Left lung (tissue), 10 donors: ENCODE results near the gene EFCAB7. TPM values are rescaled to one million over a fixed set of nuclear protein-coding genes. Genes with fewer than 3 reads are reported as not detected.

Experiments
- ATAC-seq: fragments of 200-7000 bp; cut with Tn5 transposase; one replicate; pipeline ENCODE4 v1.9.1; 2020; ENCODE audit warnings: moderate library complexity
- DNase-seq, 4 donors: peaks; one replicate each; pipeline ENCODE4 v3.0.0-alpha.2; 2013 to 2020
- H3K27ac ChIP-seq, 2 donors: fragments of 200-600 bp; sonication (generic) in 1 of 2; one replicate each; pipeline versions ENCODE4 v1.5.0 to v1.8.0; 2020 to 2021
- H3K27me3 ChIP-seq, 2 donors: fragments of 200-600 bp; sonication (generic) in 1 of 2; one replicate each; pipeline versions ENCODE4 v1.5.0 to v1.8.0; 2020 to 2021
- H3K36me3 ChIP-seq, 2 donors: fragments of 200-600 bp; sonication (generic) in 1 of 2; one replicate each; pipeline versions ENCODE4 v1.5.0 to v1.8.0; 2020 to 2021
- H3K4me1 ChIP-seq, 2 donors: fragments of 200-600 bp; one replicate each; pipeline ENCODE4 v1.8.0; 2021
- H3K4me3 ChIP-seq, 2 donors: fragments of 200-600 bp; sonication (generic) in 1 of 2; one replicate each; pipeline versions ENCODE4 v1.5.0 to v1.8.0; 2020 to 2021; ENCODE audit warnings: mild to moderate bottlenecking in 1 of 2
- H3K9me3 ChIP-seq, 2 donors: fragments of 200-600 bp; sonication (generic) in 1 of 2; one replicate each; pipeline versions ENCODE4 v1.5.0 to v1.8.0; 2020 to 2021
- CTCF ChIP-seq, 2 donors: fragments of 200-600 bp; sonication (generic) in 1 of 2; IDR thresholded peaks; one replicate each; pipeline versions ENCODE4 v1.5.0 to v1.8.0; 2021; ENCODE audit warnings: antibody characterized with exemption in 2 of 2
- intact Hi-C, 2 donors: fragments of 100-400 bp; cut with DNase I; formaldehyde crosslinking; loops; one replicate each; pipeline versions ENCODE4 v1.11.2 to v1.14.2; 2022
- polyA plus RNA-seq, 6 donors: library from polyadenylated mRNA; unstranded; fragments of 120-200 nt; gene quantifications; one replicate each; pipeline ENCODE4 v1.2.1, GENCODE V29; 2013; ENCODE audit not compliant: insufficient read length in 6 of 6
- total RNA-seq, 2 donors: library from RNA; stranded (reverse); fragmentation: NEBNext Ultra II Directional; extraction: Animal tissue kit (Norgen Biotek cat#: 25700); gene quantifications; one replicate each; pipeline ENCODE4 v1.2.1, GENCODE V29; 2021
- donor health status: DM: no; HTN: yes; CAD: no.
- donor health status: DM: no; HTN: no; CAD: no.

Gene EFCAB7
- total and polyA plus RNA-seq, 8 donors = 6.8 to 32.6 (median 24.0) TPM

DNA sequence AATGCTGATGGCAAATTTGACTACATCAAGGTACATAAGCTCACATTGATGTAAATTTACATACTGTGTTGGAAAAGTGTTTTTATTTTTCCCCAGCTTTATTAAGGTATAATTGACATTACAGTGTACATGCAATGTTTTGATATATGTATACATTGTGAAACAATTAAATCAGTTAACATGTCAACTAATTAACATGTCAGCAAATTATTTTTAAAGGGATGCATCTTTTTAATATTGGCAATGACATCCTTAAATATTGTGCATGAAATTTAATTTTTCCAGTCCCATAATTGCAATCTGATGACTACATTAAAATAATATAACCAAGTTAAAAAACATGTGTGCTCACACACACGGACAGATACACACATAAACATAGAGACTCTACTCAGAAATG lies 9.4 kb downstream of the EFCAB7 start:
- no peak for TF ChIP-seq CTCF (IDR thresholded peaks at IDR 0.05)
- no peak overlapping the region for H3K27ac ChIP-seq
- H3K4me1 ChIP-seq = no peaks in the 10 kb centered on the region
- intact Hi-C loops = no loop called here
- no peaks in the 10 kb centered on the region for H3K9me3 ChIP-seq
- no peak overlapping the region for H3K4me3 ChIP-seq
- H3K27me3 ChIP-seq = no peaks in the 10 kb centered on the region
- DNase-seq (no peak), ATAC-seq (no peak)
- H3K36me3 ChIP-seq = peaks cover 0 to 5% of the 10 kb centered on the region in 2 donors

- H3K9me3 ChIP-seq = no peaks in the 10 kb centered on the region
- DNase-seq = no peak
- TF ChIP-seq CTCF (IDR thresholded peaks at IDR 0.05) = no peak
- H3K27me3 ChIP-seq = no peaks in the 10 kb centered on the region
- no peaks in the 10 kb centered on the region for H3K36me3 ChIP-seq
- H3K4me1 ChIP-seq = no peaks in the 10 kb centered on the region
- no peak overlapping the region for H3K4me3 ChIP-seq
- intact Hi-C loops = no loop called here
- ATAC-seq = no peak
- H3K27ac ChIP-seq = no peak overlapping the region
These were observed 10.6 kb downstream of the EFCAB7 start for GRCh38 chr1:63533931-63534330.

DNA sequence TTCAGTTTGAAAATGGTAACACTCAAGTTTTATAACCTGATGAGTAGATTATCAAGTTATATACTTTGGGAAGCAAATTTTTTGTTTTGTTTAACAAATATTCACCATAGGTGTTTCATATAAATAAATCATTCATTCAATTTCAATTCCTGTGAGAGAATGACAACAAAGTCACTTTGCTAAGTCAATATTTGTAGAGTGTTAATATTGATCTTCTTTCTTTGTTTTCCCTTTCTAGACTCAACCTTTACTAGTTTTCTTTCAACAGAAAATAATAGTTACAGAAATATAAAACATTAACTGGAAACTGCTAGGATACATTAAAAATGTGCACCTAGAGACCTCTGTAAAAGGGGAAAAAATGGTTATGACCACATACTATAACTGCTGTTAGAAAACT lies 11.1 kb downstream of the EFCAB7 start:
- intact Hi-C loops = no loop called here
- Histone ChIP-seq H3K9me3 (no peaks in the 10 kb centered on the region), H3K27me3 (no peaks in the 10 kb centered on the region), H3K4me3 (no peak overlapping the region), H3K27ac (no peak overlapping the region), H3K4me1 (no peaks in the 10 kb centered on the region), H3K36me3 (no peaks in the 10 kb centered on the region)
- ATAC-seq (no peak), DNase-seq (no peak)
- TF ChIP-seq CTCF (IDR thresholded peaks at IDR 0.05) = no peak

GRCh38 chr1:63537006-63537405 lies 13.7 kb downstream of the EFCAB7 start:
- H3K36me3 ChIP-seq = no peaks in the 10 kb centered on the region
- ATAC-seq = no peak
- H3K9me3 ChIP-seq = no peaks in the 10 kb centered on the region
- no peak for TF ChIP-seq CTCF (IDR thresholded peaks at IDR 0.05)
- no peak overlapping the region for H3K4me3 ChIP-seq
- DNase-seq = no peak
- no peak overlapping the region for H3K27ac ChIP-seq
- no peaks in the 10 kb centered on the region for H3K27me3 ChIP-seq
- intact Hi-C loops = no loop called here
- H3K4me1 ChIP-seq = no peaks in the 10 kb centered on the region

- no peaks in the 10 kb centered on the region for H3K4me1 ChIP-seq
- H3K27ac ChIP-seq = no peak overlapping the region
- peak; percentile 7 to 40 for TF ChIP-seq CTCF (IDR thresholded peaks at IDR 0.05)
- no peaks in the 10 kb centered on the region for H3K36me3 ChIP-seq
- intact Hi-C loops = no loop called here
- H3K9me3 ChIP-seq = no peaks in the 10 kb centered on the region
- ATAC-seq = no peak
- peak in 1 of 4 donors; percentile 7 for DNase-seq
- H3K27me3 ChIP-seq = no peaks in the 10 kb centered on the region
- no peak overlapping the region for H3K4me3 ChIP-seq
These were observed 14.6 kb downstream of the EFCAB7 start for GRCh38 chr1:63537940-63538339.
